22Rv1 (cell line): ENCODE data around the gene GPATCH11.

Source experiments
- ZFX ChIP-seq: fragments of 450-650 bp; IDR thresholded peaks from 2 replicates; pipeline ENCODE4 v1.6.1; 2017; ENCODE audit warnings: antibody characterized with exemption, borderline replicate concordance
- TF ChIP-seq, protein P1 (sequence below): fragments of 450-650 bp; IDR thresholded peaks from 2 replicates; pipeline ENCODE4 v1.5.1; 2017; ENCODE audit warnings: mild to moderate bottlenecking

DNA sequence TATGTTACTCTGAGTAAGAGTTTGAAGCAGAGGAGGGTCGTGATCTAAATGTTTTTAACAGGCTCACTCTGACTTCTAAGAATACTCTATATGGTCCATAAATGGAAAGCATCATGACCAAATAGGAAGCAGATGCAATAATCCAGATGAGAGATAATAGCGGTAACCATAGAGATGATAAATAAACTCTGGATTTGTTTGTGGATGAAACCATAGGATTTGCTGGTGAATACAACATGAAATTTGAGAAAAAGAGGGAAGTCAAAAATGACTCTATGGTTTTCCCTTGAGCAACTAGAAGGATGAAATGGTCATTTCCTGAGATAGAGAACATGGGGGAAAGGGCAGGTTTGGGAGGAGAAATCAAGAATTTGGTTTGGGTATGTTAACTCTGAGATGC, 4.1 kb upstream of the GPATCH11 start:
- TF ChIP-seq, protein P1, sequence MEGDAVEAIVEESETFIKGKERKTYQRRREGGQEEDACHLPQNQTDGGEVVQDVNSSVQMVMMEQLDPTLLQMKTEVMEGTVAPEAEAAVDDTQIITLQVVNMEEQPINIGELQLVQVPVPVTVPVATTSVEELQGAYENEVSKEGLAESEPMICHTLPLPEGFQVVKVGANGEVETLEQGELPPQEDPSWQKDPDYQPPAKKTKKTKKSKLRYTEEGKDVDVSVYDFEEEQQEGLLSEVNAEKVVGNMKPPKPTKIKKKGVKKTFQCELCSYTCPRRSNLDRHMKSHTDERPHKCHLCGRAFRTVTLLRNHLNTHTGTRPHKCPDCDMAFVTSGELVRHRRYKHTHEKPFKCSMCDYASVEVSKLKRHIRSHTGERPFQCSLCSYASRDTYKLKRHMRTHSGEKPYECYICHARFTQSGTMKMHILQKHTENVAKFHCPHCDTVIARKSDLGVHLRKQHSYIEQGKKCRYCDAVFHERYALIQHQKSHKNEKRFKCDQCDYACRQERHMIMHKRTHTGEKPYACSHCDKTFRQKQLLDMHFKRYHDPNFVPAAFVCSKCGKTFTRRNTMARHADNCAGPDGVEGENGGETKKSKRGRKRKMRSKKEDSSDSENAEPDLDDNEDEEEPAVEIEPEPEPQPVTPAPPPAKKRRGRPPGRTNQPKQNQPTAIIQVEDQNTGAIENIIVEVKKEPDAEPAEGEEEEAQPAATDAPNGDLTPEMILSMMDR = no peak
- TF ChIP-seq ZFX = no peak
